CD8-positive, alpha-beta memory T cell (primary cell): ENCODE results near the gene CREBBP. TPM values are rescaled to one million over a fixed set of nuclear protein-coding genes. Genes with fewer than 3 reads are reported as not detected.

ENCODE experiments used
- CTCF ChIA-PET: fragments of 350-600 bp; sonication (Branson Sonifier 250); formaldehyde crosslinking; loops from one replicate; lab custom pipeline; 2021; ENCODE audit warnings: antibody characterized with exemption; lab: Charles Lee
- POLR2A ChIA-PET: fragments of 350-600 bp; sonication (Branson Sonifier 250); formaldehyde crosslinking; loops from one replicate; lab custom pipeline; 2021; ENCODE audit warnings: antibody characterized with exemption; lab: Charles Lee
- DNase-seq, 5 donors: peaks; one replicate each; pipeline versions ENCODE4 v3.0.0 to v3.0.0-alpha.2; 2020 to 2022; ENCODE audit warnings: mixed read lengths in 1 of 5
- H3K27ac ChIP-seq: one replicate; pipeline ENCODE4 v1.7.0; 2013; ENCODE audit warnings: low read depth, mild to moderate bottlenecking, low read length, moderate library complexity
- H3K27me3 ChIP-seq: 2 replicates; pipeline ENCODE4 v1.7.0; 2013; ENCODE audit warnings: low read length, mild to moderate bottlenecking; ENCODE audit not compliant: insufficient read depth, poor library complexity, severe bottlenecking
- H3K36me3 ChIP-seq: 2 replicates; pipeline ENCODE4 v1.7.0; 2013; ENCODE audit warnings: mild to moderate bottlenecking, low read length, moderate library complexity; ENCODE audit not compliant: insufficient read depth
- H3K4me1 ChIP-seq: 2 replicates; pipeline ENCODE4 v1.7.0; 2013; ENCODE audit warnings: mild to moderate bottlenecking, low read length, moderate library complexity; ENCODE audit not compliant: insufficient read depth
- H3K4me3 ChIP-seq: 2 replicates; pipeline ENCODE4 v1.7.0; 2013; ENCODE audit warnings: mild to moderate bottlenecking, low read length
- H3K9me3 ChIP-seq: 2 replicates; pipeline ENCODE4 v1.7.0; 2013; ENCODE audit warnings: mild to moderate bottlenecking, low read length
- H3K27ac Mint-ChIP-seq, 8 donors: one replicate each; pipeline ENCODE4 v1.8.0; 2020 to 2021; ENCODE audit warnings: mixed read lengths in 8 of 8, mild to moderate bottlenecking in 6 of 8, inconsistent platforms in 3 of 8, moderate library complexity in 3 of 8
- H3K27me3 Mint-ChIP-seq, 2 donors: one replicate each; pipeline ENCODE4 v1.8.0; 2020 to 2021; ENCODE audit warnings: mixed read lengths in 2 of 2, mild to moderate bottlenecking in 1 of 2, moderate library complexity in 1 of 2
- H3K36me3 Mint-ChIP-seq, 3 donors: one replicate each; pipeline ENCODE4 v1.8.0; 2020 to 2021; ENCODE audit warnings: mixed read lengths in 3 of 3, inconsistent platforms in 1 of 3, mild to moderate bottlenecking in 1 of 3
- H3K4me1 Mint-ChIP-seq, 3 donors: one replicate each; pipeline ENCODE4 v1.8.0; 2020 to 2021; ENCODE audit warnings: mixed read lengths in 3 of 3, inconsistent platforms in 1 of 3, mild to moderate bottlenecking in 1 of 3
- H3K4me3 Mint-ChIP-seq, 7 donors: one replicate each; pipeline ENCODE4 v1.8.0; 2020 to 2021; ENCODE audit warnings: mixed read lengths in 7 of 7, mild to moderate bottlenecking in 6 of 7, moderate library complexity in 4 of 7, inconsistent platforms in 2 of 7
- H3K9me3 Mint-ChIP-seq, 5 donors: one replicate each; pipeline ENCODE4 v1.8.0; 2020 to 2022; ENCODE audit warnings: mixed read lengths in 5 of 5, mild to moderate bottlenecking in 3 of 5, moderate library complexity in 2 of 5, inconsistent platforms in 1 of 5
- polyA plus RNA-seq: library from polyadenylated mRNA; unstranded; fragments of 300-500 nt; fragmentation: Illumina TruSeq; gene quantifications from one replicate; pipeline ENCODE4 v1.2.3, GENCODE V29; 2021
- total RNA-seq, 2 experiments: library from RNA; stranded (reverse); gene quantifications; one replicate each; pipeline ENCODE4 v1.2.3, GENCODE V29; 2021

The CREBBP gene
- total and polyA plus RNA-seq, 3 experiments from 2014 or later = 15.5 to 51.1 (median 48.8) TPM

- peak overlapping the region; percentile 89 to 97 (median 91) for H3K4me3 Mint-ChIP-seq
- Histone ChIP-seq H3K4me3 (peak overlapping the region; percentile 78), H3K4me1 (peaks cover 50% of the 10 kb centered on the region), H3K27me3 (no peaks in the 10 kb centered on the region), H3K36me3 (no peaks in the 10 kb centered on the region), H3K27ac (peak overlapping the region; percentile 7), H3K9me3 (no peaks in the 10 kb centered on the region)
- peaks cover 0 to 40% (median 5%) of the 10 kb centered on the region in 3 donors for H3K36me3 Mint-ChIP-seq
- no peaks in the 10 kb centered on the region for H3K9me3 Mint-ChIP-seq
- ChIA-PET CTCF (interaction anchor here (1.4 to 1.7 kb wide), 4 partner anchors 18 to 191 kb away, joined by 5 read pairs; no protein-coding TSS in a partner anchor), POLR2A (interaction anchor here (0.5 to 0.6 kb wide), 4 partner anchors 11 to 385 kb away, joined by 3 to 10 read pairs (median 4); no protein-coding TSS in a partner anchor)
- peaks cover 4 to 5% of the 10 kb centered on the region in 2 donors for H3K27me3 Mint-ChIP-seq
- DNase-seq = no peak
- H3K4me1 Mint-ChIP-seq = peaks cover 50 to 59% (median 54%) of the 10 kb centered on the region in 3 donors
- H3K27ac Mint-ChIP-seq = peak overlapping the region; percentile 27 to 95 (median 92)
These were observed 1.1 kb downstream of the CREBBP start for GRCh38 chr16:3879258-3879886.

DNA sequence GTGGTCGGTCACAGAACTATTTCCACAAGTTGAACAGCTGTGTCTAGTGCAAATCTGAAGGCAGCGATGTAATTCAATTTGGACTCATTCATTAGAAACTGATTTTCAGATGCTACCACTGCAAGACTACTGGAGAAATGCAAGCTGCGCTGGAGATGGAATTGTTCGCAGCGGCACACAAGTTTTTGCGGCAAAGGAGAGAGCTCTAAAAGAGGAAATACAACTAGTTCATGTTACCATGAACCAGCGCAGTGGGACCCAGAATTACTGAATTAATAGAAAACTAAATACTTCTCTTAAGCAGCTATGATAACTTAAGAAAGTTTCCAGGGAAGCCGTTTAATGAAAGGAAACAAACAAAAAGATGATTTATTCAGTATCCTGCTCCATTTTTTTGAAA is 1.9 kb downstream of the CREBBP start:
- Mint-ChIP-seq H3K27me3 (peaks cover 4 to 5% of the 10 kb centered on the region in 2 donors), H3K9me3 (no peaks in the 10 kb centered on the region), H3K4me3 (peak overlapping the region; percentile 89 to 97 (median 91)), H3K36me3 (peaks cover 0 to 40% (median 5%) of the 10 kb centered on the region in 3 donors), H3K4me1 (peaks cover 58 to 67% (median 62%) of the 10 kb centered on the region in 3 donors), H3K27ac (peak overlapping the region; percentile 32 to 95 (median 92))
- no peaks in the 10 kb centered on the region for H3K36me3 ChIP-seq
- POLR2A ChIA-PET = interaction anchor here (0.6 to 1.3 kb wide), 3 partner anchors 11 to 436 kb away, joined by 3 read pairs; partner anchors contain the start of gene TRAP1
- no peak for DNase-seq
- no peaks in the 10 kb centered on the region for H3K27me3 ChIP-seq
- H3K27ac ChIP-seq = no peak overlapping the region
- CTCF ChIA-PET = interaction anchor here (0.8 to 1.7 kb wide), 6 partner anchors 14 to 190 kb away, joined by 3 to 5 read pairs (median 5); no protein-coding TSS in a partner anchor
- peaks cover 58% of the 10 kb centered on the region for H3K4me1 ChIP-seq
- H3K4me3 ChIP-seq = peak overlapping the region; percentile 78
- H3K9me3 ChIP-seq = no peaks in the 10 kb centered on the region

DNA sequence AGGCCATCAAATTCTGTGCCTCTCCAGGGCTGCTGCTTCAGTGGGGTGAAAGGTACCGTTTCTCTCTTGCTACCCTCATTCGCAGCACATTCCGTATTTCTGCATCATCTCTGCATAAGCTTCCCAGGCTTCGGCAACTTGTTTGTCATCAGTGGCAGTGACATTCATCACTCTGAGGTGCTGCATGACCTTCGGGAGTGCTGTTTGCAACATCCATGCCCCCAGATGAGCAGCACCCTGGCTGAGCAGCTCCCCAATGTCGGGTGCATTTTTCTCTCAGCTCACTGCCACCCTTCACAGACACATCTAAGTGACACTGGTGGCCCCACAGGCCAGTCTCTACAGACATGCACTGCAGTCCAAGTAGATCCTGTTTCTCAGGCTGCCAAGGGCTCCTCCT is 3.8 kb downstream of the CREBBP start:
- peak overlapping the region in 7 of 8 donors; percentile 8 to 92 (median 74) for H3K27ac Mint-ChIP-seq
- Histone ChIP-seq H3K9me3 (no peaks in the 10 kb centered on the region), H3K4me3 (no peak overlapping the region), H3K27me3 (no peaks in the 10 kb centered on the region), H3K27ac (no peak overlapping the region), H3K4me1 (peaks cover 77% of the 10 kb centered on the region), H3K36me3 (no peaks in the 10 kb centered on the region)
- no peaks in the 10 kb centered on the region for H3K9me3 Mint-ChIP-seq
- ChIA-PET POLR2A (no interaction called here), CTCF (interaction anchor here (0.8 to 1.7 kb wide), 2 partner anchors 10 to 12 kb away, joined by 3 read pairs; no protein-coding TSS in a partner anchor)
- DNase-seq = no peak
- peaks cover 76 to 80% (median 76%) of the 10 kb centered on the region in 3 donors for H3K4me1 Mint-ChIP-seq
- H3K36me3 Mint-ChIP-seq = peaks cover 0 to 40% (median 5%) of the 10 kb centered on the region in 3 donors
- peak overlapping the region; percentile 51 to 97 (median 89) for H3K4me3 Mint-ChIP-seq
- H3K27me3 Mint-ChIP-seq = peaks cover 0 to 3% of the 10 kb centered on the region in 2 donors

DNA sequence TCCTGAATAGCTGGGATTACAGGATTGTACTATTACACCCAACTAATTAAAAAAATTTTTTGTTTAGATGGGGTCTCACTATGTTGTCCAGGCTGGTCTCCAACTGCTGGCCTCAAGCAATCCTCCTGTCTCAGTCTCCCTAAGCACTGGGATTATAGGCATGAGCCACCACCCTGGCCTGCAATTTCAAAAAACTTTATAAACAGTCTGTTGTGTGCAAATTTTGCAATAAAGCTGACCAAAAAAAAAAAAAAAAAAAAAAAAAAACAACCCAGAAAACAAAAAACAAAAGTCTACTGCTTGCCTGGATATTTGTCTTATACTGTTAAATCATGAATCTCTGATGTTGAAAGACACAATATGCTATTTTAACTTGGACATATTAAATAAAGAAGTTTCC is 4.4 kb downstream of the CREBBP start:
- H3K27me3 ChIP-seq = no peaks in the 10 kb centered on the region
- H3K27me3 Mint-ChIP-seq = peaks cover 0 to 3% of the 10 kb centered on the region in 2 donors
- peak overlapping the region in 4 of 8 donors; percentile 8 to 92 (median 60) for H3K27ac Mint-ChIP-seq
- no peaks in the 10 kb centered on the region for H3K36me3 ChIP-seq
- CTCF ChIA-PET = interaction anchor here (0.8 to 1.7 kb wide), 3 partner anchors 10 to 222 kb away, joined by 3 read pairs; no protein-coding TSS in a partner anchor
- H3K4me1 Mint-ChIP-seq = peaks cover 79 to 82% (median 80%) of the 10 kb centered on the region in 3 donors
- H3K4me1 ChIP-seq = peaks cover 82% of the 10 kb centered on the region
- H3K9me3 Mint-ChIP-seq = no peaks in the 10 kb centered on the region
- no peaks in the 10 kb centered on the region for H3K9me3 ChIP-seq
- POLR2A ChIA-PET = no interaction called here
- peak overlapping the region; percentile 51 to 97 (median 89) for H3K4me3 Mint-ChIP-seq
- peaks cover 0 to 40% (median 5%) of the 10 kb centered on the region in 3 donors for H3K36me3 Mint-ChIP-seq
- no peak overlapping the region for H3K27ac ChIP-seq
- no peak overlapping the region for H3K4me3 ChIP-seq
- DNase-seq = no peak

GRCh38 chr16:3874794-3875692 is 5.5 kb downstream of the CREBBP start:
- DNase-seq = no peak
- no peaks in the 10 kb centered on the region for H3K9me3 Mint-ChIP-seq
- Histone ChIP-seq H3K4me3 (no peak overlapping the region), H3K9me3 (no peaks in the 10 kb centered on the region), H3K36me3 (no peaks in the 10 kb centered on the region), H3K4me1 (peaks cover 93% of the 10 kb centered on the region), H3K27ac (no peak overlapping the region), H3K27me3 (no peaks in the 10 kb centered on the region)
- H3K36me3 Mint-ChIP-seq = peaks cover 0 to 39% (median 5%) of the 10 kb centered on the region in 3 donors
- peak overlapping the region in 3 of 8 donors; percentile 42 to 92 (median 75) for H3K27ac Mint-ChIP-seq
- H3K27me3 Mint-ChIP-seq = peaks cover 0 to 2% of the 10 kb centered on the region in 2 donors
- ChIA-PET CTCF (interaction anchor here (0.6 to 1.7 kb wide), 4 partner anchors 9 to 221 kb away, joined by 3 read pairs; no protein-coding TSS in a partner anchor), POLR2A (no interaction called here)
- H3K4me1 Mint-ChIP-seq = peaks cover 89 to 93% (median 91%) of the 10 kb centered on the region in 3 donors
- H3K4me3 Mint-ChIP-seq = peak overlapping the region in 6 of 7 donors; percentile 7 to 63 (median 34)

DNA sequence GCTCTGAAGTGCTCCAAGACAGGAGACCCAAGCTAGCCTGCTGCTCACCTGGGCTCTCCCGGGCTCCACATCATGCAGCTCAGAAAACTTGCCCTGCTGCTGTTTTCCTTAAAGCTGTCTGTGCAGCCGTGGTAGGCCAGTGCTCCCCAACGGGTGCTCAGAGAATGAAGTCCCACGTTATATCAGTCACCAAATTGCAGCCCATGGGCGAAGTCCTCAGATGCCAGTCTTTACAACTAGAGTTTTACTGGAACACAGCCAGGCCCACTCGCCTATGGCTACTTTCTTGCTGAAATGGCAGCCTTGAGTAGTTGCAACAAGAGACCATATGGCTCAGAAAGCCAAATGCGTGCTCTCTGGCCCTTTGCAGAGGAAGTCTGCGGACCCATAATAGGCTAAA is 6.3 kb downstream of the CREBBP start:
- H3K27ac Mint-ChIP-seq = peak overlapping the region in 1 of 8 donors; percentile 38
- no peaks in the 10 kb centered on the region for H3K9me3 ChIP-seq
- H3K36me3 Mint-ChIP-seq = peaks cover 0 to 37% (median 5%) of the 10 kb centered on the region in 3 donors
- peak overlapping the region in 3 of 7 donors; percentile 19 to 43 (median 41) for H3K4me3 Mint-ChIP-seq
- no peaks in the 10 kb centered on the region for H3K9me3 Mint-ChIP-seq
- peaks cover 0 to 2% of the 10 kb centered on the region in 2 donors for H3K27me3 Mint-ChIP-seq
- H3K4me3 ChIP-seq = no peak overlapping the region
- no peak overlapping the region for H3K27ac ChIP-seq
- DNase-seq = no peak
- H3K36me3 ChIP-seq = no peaks in the 10 kb centered on the region
- H3K27me3 ChIP-seq = no peaks in the 10 kb centered on the region
- CTCF ChIA-PET = no interaction called here
- POLR2A ChIA-PET = no interaction called here
- H3K4me1 ChIP-seq = peaks cover 100% of the 10 kb centered on the region
- peaks cover 96 to 100% (median 98%) of the 10 kb centered on the region in 3 donors for H3K4me1 Mint-ChIP-seq

GRCh38 chr16:3873482-3874173 is 6.9 kb downstream of the CREBBP start:
- H3K4me1 Mint-ChIP-seq = peaks cover 96 to 100% (median 98%) of the 10 kb centered on the region in 3 donors
- peak overlapping the region in 6 of 8 donors; percentile 0 to 63 (median 44) for H3K27ac Mint-ChIP-seq
- Histone ChIP-seq H3K4me3 (no peak overlapping the region), H3K4me1 (peaks cover 100% of the 10 kb centered on the region), H3K27me3 (no peaks in the 10 kb centered on the region), H3K9me3 (no peaks in the 10 kb centered on the region), H3K36me3 (no peaks in the 10 kb centered on the region), H3K27ac (no peak overlapping the region)
- H3K9me3 Mint-ChIP-seq = no peaks in the 10 kb centered on the region
- no peak for DNase-seq
- peaks cover 0 to 32% (median 2%) of the 10 kb centered on the region in 3 donors for H3K36me3 Mint-ChIP-seq
- no peaks in the 10 kb centered on the region for H3K27me3 Mint-ChIP-seq
- POLR2A ChIA-PET = no interaction called here
- peak overlapping the region; percentile 5 to 70 (median 41) for H3K4me3 Mint-ChIP-seq
- CTCF ChIA-PET = no interaction called here
